Left lung (tissue), 10 donors: Measurements from ENCODE around the gene AHCYL2. TPM values are rescaled to one million over a fixed set of nuclear protein-coding genes. Genes with fewer than 3 reads are reported as not detected.
A peak's percentile ranks its signal among the peaks of the same experiment; 100 is the strongest.
"Not testable (repeated sequence)": the region's sequence is repeated elsewhere in the genome, so short reads cannot be mapped to it uniquely, and the experiment has no call there.

Source experiments
- ATAC-seq: fragments of 200-7000 bp; cut with Tn5 transposase; one replicate; pipeline ENCODE4 v1.9.1; 2020; ENCODE audit warnings: moderate library complexity
- DNase-seq, 4 donors: peaks; one replicate each; pipeline ENCODE4 v3.0.0-alpha.2; 2013 to 2020
- H3K27ac ChIP-seq, 2 donors: fragments of 200-600 bp; sonication (generic) in 1 of 2; one replicate each; pipeline versions ENCODE4 v1.5.0 to v1.8.0; 2020 to 2021
- H3K27me3 ChIP-seq, 2 donors: fragments of 200-600 bp; sonication (generic) in 1 of 2; one replicate each; pipeline versions ENCODE4 v1.5.0 to v1.8.0; 2020 to 2021
- H3K36me3 ChIP-seq, 2 donors: fragments of 200-600 bp; sonication (generic) in 1 of 2; one replicate each; pipeline versions ENCODE4 v1.5.0 to v1.8.0; 2020 to 2021
- H3K4me1 ChIP-seq, 2 donors: fragments of 200-600 bp; one replicate each; pipeline ENCODE4 v1.8.0; 2021
- H3K4me3 ChIP-seq, 2 donors: fragments of 200-600 bp; sonication (generic) in 1 of 2; one replicate each; pipeline versions ENCODE4 v1.5.0 to v1.8.0; 2020 to 2021; ENCODE audit warnings: mild to moderate bottlenecking in 1 of 2
- H3K9me3 ChIP-seq, 2 donors: fragments of 200-600 bp; sonication (generic) in 1 of 2; one replicate each; pipeline versions ENCODE4 v1.5.0 to v1.8.0; 2020 to 2021
- intact Hi-C, 2 donors: fragments of 100-400 bp; cut with DNase I; formaldehyde crosslinking; loops; one replicate each; pipeline versions ENCODE4 v1.11.2 to v1.14.2; 2022
- polyA plus RNA-seq, 6 donors: library from polyadenylated mRNA; unstranded; fragments of 120-200 nt; gene quantifications; one replicate each; pipeline ENCODE4 v1.2.1, GENCODE V29; 2013; ENCODE audit not compliant: insufficient read length in 6 of 6
- total RNA-seq, 2 donors: library from RNA; stranded (reverse); fragmentation: NEBNext Ultra II Directional; extraction: Animal tissue kit (Norgen Biotek cat#: 25700); gene quantifications; one replicate each; pipeline ENCODE4 v1.2.1, GENCODE V29; 2021
- TF ChIP-seq, protein P1 (sequence below), 2 donors: fragments of 200-600 bp; sonication (generic) in 1 of 2; IDR thresholded peaks; one replicate each; pipeline versions ENCODE4 v1.5.0 to v1.8.0; 2021; ENCODE audit warnings: antibody characterized with exemption in 2 of 2
- donor health status: DM: no; HTN: yes; CAD: no.
- donor health status: DM: no; HTN: no; CAD: no.

AHCYL2 gene
- total and polyA plus RNA-seq, 8 donors = 16.2 to 219 (median 21.3) TPM

- ATAC-seq (no peak), DNase-seq (no peak)
- Histone ChIP-seq H3K4me3 (no peak overlapping the region), H3K36me3 (no peaks in the 10 kb centered on the region), H3K9me3 (no peaks in the 10 kb centered on the region), H3K27ac (no peak overlapping the region), H3K4me1 (no peaks in the 10 kb centered on the region), H3K27me3 (no peaks in the 10 kb centered on the region)
- intact Hi-C loops = no loop called here
- TF ChIP-seq, protein P1, sequence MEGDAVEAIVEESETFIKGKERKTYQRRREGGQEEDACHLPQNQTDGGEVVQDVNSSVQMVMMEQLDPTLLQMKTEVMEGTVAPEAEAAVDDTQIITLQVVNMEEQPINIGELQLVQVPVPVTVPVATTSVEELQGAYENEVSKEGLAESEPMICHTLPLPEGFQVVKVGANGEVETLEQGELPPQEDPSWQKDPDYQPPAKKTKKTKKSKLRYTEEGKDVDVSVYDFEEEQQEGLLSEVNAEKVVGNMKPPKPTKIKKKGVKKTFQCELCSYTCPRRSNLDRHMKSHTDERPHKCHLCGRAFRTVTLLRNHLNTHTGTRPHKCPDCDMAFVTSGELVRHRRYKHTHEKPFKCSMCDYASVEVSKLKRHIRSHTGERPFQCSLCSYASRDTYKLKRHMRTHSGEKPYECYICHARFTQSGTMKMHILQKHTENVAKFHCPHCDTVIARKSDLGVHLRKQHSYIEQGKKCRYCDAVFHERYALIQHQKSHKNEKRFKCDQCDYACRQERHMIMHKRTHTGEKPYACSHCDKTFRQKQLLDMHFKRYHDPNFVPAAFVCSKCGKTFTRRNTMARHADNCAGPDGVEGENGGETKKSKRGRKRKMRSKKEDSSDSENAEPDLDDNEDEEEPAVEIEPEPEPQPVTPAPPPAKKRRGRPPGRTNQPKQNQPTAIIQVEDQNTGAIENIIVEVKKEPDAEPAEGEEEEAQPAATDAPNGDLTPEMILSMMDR (IDR thresholded peaks at IDR 0.05) = no peak
Measured at GRCh38 chr7:129471402-129471827, 246.6 kb downstream of the AHCYL2 start.

DNA sequence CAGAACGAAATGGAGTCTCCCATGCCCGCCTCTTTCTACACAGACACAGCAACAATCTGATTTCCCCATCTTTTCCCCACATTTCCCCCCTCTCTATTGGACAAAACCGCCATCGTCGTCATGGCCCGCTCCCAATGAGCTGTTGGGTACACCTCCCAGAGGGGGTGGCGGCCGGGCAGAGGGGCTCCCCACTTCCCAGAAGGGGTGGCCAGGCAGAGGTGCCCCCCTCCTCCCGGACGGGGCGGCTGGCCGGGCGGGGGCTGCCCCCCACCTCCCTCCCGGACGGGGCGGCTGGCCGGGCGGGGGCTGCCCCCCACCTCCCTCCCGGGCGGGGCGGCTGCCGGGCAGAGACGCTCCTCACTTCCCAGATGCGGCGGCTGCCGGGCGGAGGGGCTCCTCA lies 251.1 kb downstream of the AHCYL2 start:
- ATAC-seq = not testable (repeated sequence)
- DNase-seq = peak in 1 of 4 donors; percentile 73

DNA sequence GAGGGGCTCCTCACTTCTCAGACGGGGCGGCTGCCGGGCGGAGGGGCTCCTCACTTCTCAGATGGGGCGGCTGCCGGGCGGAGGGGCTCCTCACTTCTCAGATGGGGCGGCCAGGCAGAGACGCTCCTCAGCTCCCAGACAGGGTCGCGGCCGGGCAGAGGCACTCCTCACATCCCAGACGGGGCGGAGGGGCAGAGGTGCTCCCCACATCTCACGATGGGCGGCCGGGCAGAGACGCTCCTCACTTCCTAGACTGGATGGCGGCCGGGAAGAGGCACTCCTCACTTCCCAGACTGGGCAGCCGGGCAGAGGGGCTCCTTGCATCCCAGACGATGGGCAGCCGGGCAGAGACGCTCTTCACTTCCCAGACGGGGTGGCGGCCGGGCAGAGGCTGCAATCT lies 251.6 kb downstream of the AHCYL2 start:
- ATAC-seq, H3K27me3 ChIP-seq, H3K36me3 ChIP-seq, H3K4me3 ChIP-seq, H3K4me1 ChIP-seq, intact Hi-C loops, H3K27ac ChIP-seq, H3K9me3 ChIP-seq: not testable (repeated sequence)
- peak in 1 of 4 donors; percentile 76 for DNase-seq

More for the DNA sequence above, 251.1 kb downstream of the AHCYL2 start:
- intact Hi-C loops, H3K36me3 ChIP-seq, H3K4me3 ChIP-seq, H3K4me1 ChIP-seq, H3K27ac ChIP-seq, H3K9me3 ChIP-seq, H3K27me3 ChIP-seq: not testable (repeated sequence)

Other genes starting within 250 kb of the AHCYL2 start
- gene TNPO3, start 169.9 kb upstream of the AHCYL2 start, total RNA-seq = 10 to 100 TPM; 34.9 to 38.7 TPM
- 10 to 100 TPM; 32.5 to 40.5 (median 37.7) TPM for gene TNPO3, start 169.9 kb upstream of the AHCYL2 start, polyA plus RNA-seq
- gene TSPAN33, start 80.3 kb upstream of the AHCYL2 start, total RNA-seq = 1 to 10 TPM; 2.3 to 4.5 TPM
- 1 to 10 TPM; 3.1 to 5.7 (median 5.4) TPM for gene TSPAN33, start 80.3 kb upstream of the AHCYL2 start, polyA plus RNA-seq
- 10 to 100 TPM in 1 of 2 donors, 1 to 10 TPM in 1; 5.1 to 14.7 TPM for gene SMO, start 36.4 kb upstream of the AHCYL2 start, total RNA-seq
- 10 to 100 TPM; 53.0 to 74.2 (median 61.0) TPM for gene SMO, start 36.4 kb upstream of the AHCYL2 start, polyA plus RNA-seq
- 1 to 10 TPM; 4.4 to 5.3 TPM for gene STRIP2, start 209.4 kb downstream of the AHCYL2 start, total RNA-seq
- gene STRIP2, start 209.4 kb downstream of the AHCYL2 start, polyA plus RNA-seq = 1 to 10 TPM; 4.9 to 6.3 (median 5.8) TPM